Testis (tissue), 3 donors: ENCODE results near the gene SF3B3. TPM values are rescaled to one million over a fixed set of nuclear protein-coding genes. Genes with fewer than 3 reads are reported as not detected.

Source experiments
- DNase-seq: peaks from one replicate; pipeline ENCODE4 v3.0.0-alpha.2; 2019
- H3K27ac ChIP-seq, 2 donors: fragments of 200-600 bp; sonication (generic); one replicate each; pipeline ENCODE4 v1.5.1; 2019
- H3K27me3 ChIP-seq: fragments of 200-600 bp; sonication (generic); one replicate; pipeline ENCODE4 v1.5.1; 2019
- H3K36me3 ChIP-seq: fragments of 200-600 bp; sonication (generic); one replicate; pipeline ENCODE4 v1.5.1; 2017; ENCODE audit warnings: low read depth; ENCODE audit errors: missing control alignments
- H3K4me1 ChIP-seq: fragments of 200-600 bp; sonication (generic); one replicate; pipeline ENCODE4 v1.5.1; 2019
- H3K4me3 ChIP-seq, 2 donors: fragments of 200-600 bp; sonication (generic); one replicate each; pipeline ENCODE4 v1.5.1; 2017 to 2019
- H3K9me3 ChIP-seq: fragments of 200-600 bp; sonication (generic); one replicate; pipeline ENCODE4 v1.5.1; 2017
- POLR2A ChIP-seq: fragments of 450-650 bp; IDR thresholded peaks from one replicate; pipeline ENCODE4 v1.6.1; 2017; ENCODE audit warnings: antibody characterized with exemption, mild to moderate bottlenecking, moderate library complexity
- WGBS, 2 donors: methylation state at CpG; one replicate each; pipeline ENCODE4 v1.1.5; 2018; 5-methylcytosine and 5-hydroxymethylcytosine counted together
- intact Hi-C: fragments of 100-400 bp; cut with DNase I; formaldehyde crosslinking; loops from one replicate; pipeline ENCODE4 v1.15.1; 2023; ENCODE audit warnings: low total_unique reads
- polyA plus RNA-seq: library from polyadenylated mRNA; stranded (reverse); fragments of 350-450 nt; fragmentation: Illumina TruSeq; extraction: RNeasy Lipid Tissue Mini Kit (QIAGEN cat#74804); gene quantifications from one replicate; pipeline ENCODE4 v1.2.3, GENCODE V29; 2014; ENCODE audit warnings: low read depth, low replicate concordance; ENCODE audit not compliant: insufficient read depth
- total RNA-seq, 2 donors: library from RNA; depleted of rRNA; stranded (reverse); fragments of >200 nt; gene quantifications; one replicate each; pipeline ENCODE4 v1.2.3, GENCODE V29; 2016
- TF ChIP-seq, protein P1 (sequence below), 3 experiments: fragments of 450-650 bp in 2 of 3; fragments of 200-600 bp in 1 of 3; sonication (generic) in 1 of 3; IDR thresholded peaks; one replicate each; pipeline ENCODE4 v1.5.1; 2016 to 2019; ENCODE audit warnings: antibody characterized with exemption in 3 of 3, mild to moderate bottlenecking in 2 of 3, moderate library complexity in 1 of 3

SF3B3 gene
- total and polyA plus RNA-seq, 3 donors from 2014 or later, result 134 to 181 (median 143) TPM

DNA sequence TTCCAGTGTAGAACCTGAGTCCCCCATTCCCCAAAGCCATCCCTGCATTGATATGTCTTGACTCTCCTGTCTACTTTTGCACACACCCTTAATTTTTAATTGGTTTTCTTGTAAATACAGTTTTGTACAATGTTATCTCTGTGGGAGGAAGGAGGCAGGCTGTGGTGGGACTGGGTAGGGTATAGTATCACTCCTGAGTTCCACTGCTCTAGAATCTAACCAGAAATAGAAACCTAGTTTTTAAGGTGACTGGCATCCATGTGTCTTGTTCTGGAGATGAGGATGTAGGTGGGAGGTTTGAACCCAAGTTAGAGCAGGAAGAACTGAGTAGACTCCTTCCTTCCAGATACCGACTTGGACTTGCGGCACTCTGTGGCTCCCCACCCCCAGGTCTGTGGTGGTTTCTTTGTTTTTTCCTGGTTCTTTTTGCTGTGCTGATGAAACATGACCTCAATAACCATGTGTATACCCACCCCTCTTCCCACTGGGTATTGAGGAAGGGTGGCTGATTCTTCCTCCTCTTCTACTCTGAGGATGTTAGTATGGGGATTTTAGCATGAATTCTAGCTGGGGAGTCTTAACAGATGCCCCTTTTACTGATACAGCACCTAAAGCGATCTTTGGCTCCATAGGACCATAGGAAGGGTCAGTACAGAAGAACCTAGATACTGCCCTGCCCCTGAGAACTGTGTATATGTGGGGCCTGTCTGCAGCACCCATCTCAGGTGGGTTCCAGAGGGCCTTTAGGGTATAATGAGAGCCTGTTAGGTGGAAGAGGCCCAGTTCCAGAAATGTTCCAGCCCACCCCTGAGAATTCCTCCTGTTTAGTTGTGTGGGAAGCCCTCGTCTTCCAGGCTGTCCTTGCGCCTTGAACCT lies 48.7 kb downstream of the SF3B3 start:
- no peak overlapping the region for H3K4me3 ChIP-seq
- WGBS, 2 donors, result 73 to 84% methylated on average over 5 of the region's 5 CpGs
- H3K4me1 ChIP-seq, result peaks cover 23% of the 10 kb centered on the region
- intact Hi-C loops, result no loop called here
- H3K27ac ChIP-seq, result peak overlapping the region; percentile 33 to 65
- H3K27me3 ChIP-seq, result no peaks in the 10 kb centered on the region
- H3K36me3 ChIP-seq, result no peaks in the 10 kb centered on the region
- DNase-seq, result no peak
- no peak for TF ChIP-seq POLR2A
- TF ChIP-seq, protein P1, sequence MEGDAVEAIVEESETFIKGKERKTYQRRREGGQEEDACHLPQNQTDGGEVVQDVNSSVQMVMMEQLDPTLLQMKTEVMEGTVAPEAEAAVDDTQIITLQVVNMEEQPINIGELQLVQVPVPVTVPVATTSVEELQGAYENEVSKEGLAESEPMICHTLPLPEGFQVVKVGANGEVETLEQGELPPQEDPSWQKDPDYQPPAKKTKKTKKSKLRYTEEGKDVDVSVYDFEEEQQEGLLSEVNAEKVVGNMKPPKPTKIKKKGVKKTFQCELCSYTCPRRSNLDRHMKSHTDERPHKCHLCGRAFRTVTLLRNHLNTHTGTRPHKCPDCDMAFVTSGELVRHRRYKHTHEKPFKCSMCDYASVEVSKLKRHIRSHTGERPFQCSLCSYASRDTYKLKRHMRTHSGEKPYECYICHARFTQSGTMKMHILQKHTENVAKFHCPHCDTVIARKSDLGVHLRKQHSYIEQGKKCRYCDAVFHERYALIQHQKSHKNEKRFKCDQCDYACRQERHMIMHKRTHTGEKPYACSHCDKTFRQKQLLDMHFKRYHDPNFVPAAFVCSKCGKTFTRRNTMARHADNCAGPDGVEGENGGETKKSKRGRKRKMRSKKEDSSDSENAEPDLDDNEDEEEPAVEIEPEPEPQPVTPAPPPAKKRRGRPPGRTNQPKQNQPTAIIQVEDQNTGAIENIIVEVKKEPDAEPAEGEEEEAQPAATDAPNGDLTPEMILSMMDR (IDR thresholded peaks at IDR 0.05), result no peak
- H3K9me3 ChIP-seq, result no peaks in the 10 kb centered on the region

DNA sequence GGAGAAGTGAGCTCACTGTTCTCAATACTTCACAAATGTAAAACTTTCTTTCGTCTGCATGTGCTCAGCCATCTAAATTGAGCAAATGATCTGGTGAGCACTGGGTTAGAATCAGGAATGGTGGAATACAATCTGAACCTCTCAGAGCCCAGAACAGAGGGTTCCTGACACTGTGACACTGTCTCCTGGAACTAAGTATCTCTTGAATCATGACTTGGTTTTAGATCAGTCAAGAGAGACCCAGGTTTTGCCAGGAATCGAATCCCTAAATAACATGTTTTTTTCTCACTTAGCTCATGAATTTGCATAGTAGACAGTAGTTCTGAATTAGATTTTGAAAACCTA lies 49.3 kb downstream of the SF3B3 start:
- WGBS, 2 donors, result 33 to 49% methylated on average over 2 of the region's 2 CpGs
- peaks cover 23% of the 10 kb centered on the region for H3K4me1 ChIP-seq
- H3K36me3 ChIP-seq, result no peaks in the 10 kb centered on the region
- peak overlapping the region; percentile 33 to 65 for H3K27ac ChIP-seq
- H3K9me3 ChIP-seq, result no peaks in the 10 kb centered on the region
- no peaks in the 10 kb centered on the region for H3K27me3 ChIP-seq
- intact Hi-C loops, result no loop called here
- H3K4me3 ChIP-seq, result no peak overlapping the region
- no peak for TF ChIP-seq POLR2A
- TF ChIP-seq, protein P1 (IDR thresholded peaks at IDR 0.05), result no peak
- DNase-seq, result no peak

DNA sequence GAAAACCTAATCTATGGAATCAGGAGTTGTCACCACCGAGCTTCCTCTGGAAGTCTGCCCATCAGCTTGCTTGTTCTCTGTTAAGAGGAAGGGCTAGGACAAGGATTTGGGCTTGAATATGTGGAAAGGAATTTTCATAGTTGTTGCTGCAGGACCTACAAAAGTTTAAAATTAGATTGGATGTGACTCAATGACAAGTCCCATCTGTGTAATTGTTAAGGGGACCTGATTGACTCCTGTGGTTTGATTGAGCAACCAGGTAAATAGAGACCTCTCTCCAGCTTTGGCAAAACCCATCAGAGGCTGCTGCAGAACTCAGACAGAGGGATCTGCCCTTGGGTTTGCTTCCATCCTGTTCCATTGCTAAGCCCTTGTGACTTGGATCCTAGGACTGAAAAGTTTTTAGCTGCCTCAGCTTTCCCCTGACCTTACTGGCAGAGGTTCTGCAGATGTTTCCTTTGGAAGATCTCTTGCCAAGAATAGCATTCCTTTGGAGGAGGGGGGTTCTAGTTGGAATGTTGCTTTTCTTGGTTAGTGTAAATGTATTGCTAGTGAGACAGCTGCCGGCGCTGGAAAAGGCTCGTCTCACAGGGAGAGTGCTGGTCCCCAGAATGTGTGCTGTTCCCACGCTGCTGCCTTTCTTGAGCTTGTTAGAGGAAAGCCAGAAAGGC lies 50.0 kb downstream of the SF3B3 start:
- Histone ChIP-seq H3K9me3 (no peaks in the 10 kb centered on the region), H3K27ac (peak overlapping the region; percentile 33 to 65), H3K4me3 (no peak overlapping the region), H3K36me3 (no peaks in the 10 kb centered on the region), H3K27me3 (no peaks in the 10 kb centered on the region), H3K4me1 (peaks cover 23% of the 10 kb centered on the region)
- DNase-seq, result peak; percentile 73
- 35% methylated on average over 5 of the region's 5 CpGs for WGBS, 2 donors
- intact Hi-C loops, result no loop called here
- no peak for TF ChIP-seq POLR2A
- TF ChIP-seq, protein P1 (IDR thresholded peaks at IDR 0.05), result no peak

DNA sequence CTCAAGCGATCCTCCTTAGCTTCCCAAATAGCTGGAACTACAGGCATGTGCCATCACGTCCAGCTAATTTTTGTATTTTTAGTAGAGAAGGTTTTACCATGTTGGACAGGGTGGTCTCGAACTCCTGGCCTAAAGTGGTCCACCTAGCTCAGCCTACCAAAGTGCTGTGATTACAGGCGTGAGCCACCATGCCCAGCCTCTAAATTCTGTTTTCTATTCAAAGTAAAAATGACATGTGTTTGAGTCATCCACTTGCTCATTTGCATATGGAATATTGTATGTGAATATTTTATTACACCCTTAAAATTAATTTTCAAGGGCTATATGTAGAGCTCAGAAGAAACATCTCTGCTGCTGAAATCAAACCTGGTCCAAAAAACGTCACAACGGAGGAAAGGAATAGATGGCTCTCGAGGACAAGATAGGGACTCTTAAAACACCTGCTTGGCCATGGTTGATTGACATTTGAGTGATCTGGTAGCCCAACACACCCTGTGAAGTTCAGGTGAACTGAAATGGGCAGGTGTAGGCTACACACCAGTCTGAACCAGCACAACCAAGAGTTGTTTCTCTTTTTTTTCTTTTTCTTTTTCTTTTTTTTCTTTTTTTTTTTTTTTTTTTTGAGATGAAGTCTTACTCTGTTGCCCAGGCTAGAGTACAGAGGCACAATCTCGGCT lies 51.1 kb downstream of the SF3B3 start:
- Histone ChIP-seq H3K27ac (peak overlapping the region; percentile 41 to 65), H3K36me3 (no peaks in the 10 kb centered on the region), H3K4me3 (no peak overlapping the region), H3K9me3 (no peaks in the 10 kb centered on the region), H3K4me1 (peaks cover 23% of the 10 kb centered on the region), H3K27me3 (no peaks in the 10 kb centered on the region)
- TF ChIP-seq POLR2A, result no peak
- TF ChIP-seq, protein P1 (IDR thresholded peaks at IDR 0.05), result no peak
- WGBS, 2 donors, result 84 to 92% methylated on average over 8 of the region's 8 CpGs
- intact Hi-C loops, result no loop called here
- DNase-seq, result peak; percentile 11
